Fibroblast of lung (primary cell): ENCODE results near the gene CRPPA.
A peak's percentile ranks its signal among the peaks of the same experiment; 100 is the strongest.

ENCODE experiments used
- CTCF ChIP-seq, 2 donors: IDR thresholded peaks in 1 of 2; conservative IDR thresholded peaks in 1 of 2; 1 replicate in 1 of 2; 2 replicates in 1 of 2; pipeline ENCODE4 v1.5.1; 2011 to 2012; ENCODE audit warnings: low read length in 2 of 2, control low read depth in 1 of 2, inconsistent platforms in 1 of 2, low read depth in 1 of 2, mild to moderate bottlenecking in 1 of 2
- EZH2 ChIP-seq: IDR thresholded peaks from 2 replicates; pipeline ENCODE4 v1.5.1; 2012; ENCODE audit warnings: low read length, control low read depth, mild to moderate bottlenecking; ENCODE audit errors: missing control alignments

- peak; percentile 30 to 42 for TF ChIP-seq CTCF (conservative IDR thresholded peaks at IDR 0.05 in 1 of 2, IDR thresholded peaks at IDR 0.05 in 1 of 2; ENCODE audit: low read depth in 1 of 2, low read length in 2 of 2)
- TF ChIP-seq EZH2, result no peak
Observed at GRCh38 chr7:16431646-16432424, 10.5 kb upstream of the CRPPA start.
